HEK293T (cell line): Measurements from ENCODE around the gene DPYSL4.

Experiments used
- BHLHE40 ChIP-seq: fragments of 450-650 bp; IDR thresholded peaks from 2 replicates; pipeline ENCODE4 v1.6.1; 2016; ENCODE audit warnings: mild to moderate bottlenecking, moderate library complexity, borderline replicate concordance
- L3MBTL2 ChIP-seq: fragments of 450-650 bp; conservative IDR thresholded peaks from 2 replicates; pipeline ENCODE4 v1.6.1; 2016; ENCODE audit warnings: mild to moderate bottlenecking
- NFRKB ChIP-seq: fragments of 450-650 bp; IDR thresholded peaks from 2 replicates; pipeline ENCODE4 v1.6.1; 2016; ENCODE audit warnings: mild to moderate bottlenecking, moderate library complexity

- TF ChIP-seq NFRKB (no peak), BHLHE40 (no peak), L3MBTL2 (no peak)
Observed at GRCh38 chr10:132173185-132173584, 13.6 kb upstream of the DPYSL4 start.
